ENCODE measurements around the gene SERPINE1. TPM values are rescaled to one million over a fixed set of nuclear protein-coding genes. Genes with fewer than 3 reads are reported as not detected.
"Not testable (repeated sequence)": the region's sequence is repeated elsewhere in the genome, so short reads cannot be mapped to it uniquely, and the experiment has no call there.

SERPINE1 gene
- total RNA-seq, 1 experiment from 2014 or later: 12.7 TPM

DNA sequence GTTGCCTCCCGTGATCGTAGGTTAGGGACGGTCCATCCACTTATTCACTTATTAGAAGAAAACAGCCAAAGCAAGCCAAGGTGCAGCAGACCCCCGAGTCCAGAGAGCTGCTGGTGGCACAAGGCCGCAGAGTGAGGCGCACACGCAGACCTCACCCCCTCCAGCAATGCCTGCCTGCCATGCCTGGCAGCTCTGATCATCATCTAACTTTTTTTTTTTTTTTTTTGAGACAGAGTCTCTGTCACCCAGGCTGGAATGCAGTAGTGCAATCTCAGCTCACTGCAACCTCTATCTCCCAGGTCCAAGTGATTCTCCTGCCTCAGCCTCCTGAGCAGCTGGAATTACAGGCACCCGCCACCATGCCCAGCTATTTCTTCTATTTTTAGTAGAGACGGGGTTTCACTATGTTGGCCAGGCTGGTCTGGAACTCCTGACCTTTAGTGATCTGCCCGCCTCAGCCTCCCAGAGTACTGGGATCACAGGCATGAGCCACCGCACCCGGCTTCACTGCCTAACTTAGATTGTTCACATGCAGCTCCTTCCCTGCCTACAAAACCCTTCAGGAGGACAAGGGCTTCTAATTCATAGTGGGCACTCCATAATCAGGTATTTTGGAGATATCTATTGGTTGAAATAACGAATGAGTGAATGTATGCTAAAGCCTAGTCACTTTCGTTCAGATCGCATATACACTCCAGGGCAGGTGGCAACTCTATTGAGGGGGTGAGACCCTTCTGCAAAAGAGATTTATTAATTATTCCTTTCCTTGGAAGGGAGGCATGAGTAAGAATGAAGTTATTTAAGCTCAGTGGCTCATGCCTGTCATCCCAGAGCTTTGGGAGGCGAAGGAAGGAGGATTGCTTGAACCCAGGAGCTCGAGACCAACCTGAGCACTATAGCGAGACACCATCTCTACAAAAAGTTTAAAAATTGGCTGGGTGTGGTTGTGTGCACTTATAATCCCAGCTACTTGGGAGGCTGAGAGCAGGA lies 25.8 kb upstream of the SERPINE1 start:
- no peak for DNase-seq (ENCODE audit: low spot score)

DNA sequence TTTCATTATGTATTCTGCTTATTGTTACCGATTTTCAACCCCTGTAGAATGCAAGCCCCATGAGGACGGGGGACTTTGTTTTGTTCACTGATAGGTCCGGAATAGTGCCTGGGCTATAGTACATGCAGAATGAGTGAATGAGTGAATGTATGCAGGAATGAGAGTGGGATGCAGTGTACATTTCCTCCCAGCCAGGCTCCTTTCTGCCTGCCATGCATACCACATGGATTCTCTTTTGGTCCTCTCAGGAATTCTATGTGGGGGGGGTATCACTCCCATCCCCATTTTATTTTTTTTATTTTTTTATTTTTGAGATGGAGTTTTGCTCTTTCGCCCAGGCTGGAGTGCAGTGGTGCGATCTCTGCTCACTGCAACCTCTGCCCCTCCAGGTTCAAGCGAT lies 24.9 kb upstream of the SERPINE1 start:
- no peak for DNase-seq (ENCODE audit: low spot score)

DNA sequence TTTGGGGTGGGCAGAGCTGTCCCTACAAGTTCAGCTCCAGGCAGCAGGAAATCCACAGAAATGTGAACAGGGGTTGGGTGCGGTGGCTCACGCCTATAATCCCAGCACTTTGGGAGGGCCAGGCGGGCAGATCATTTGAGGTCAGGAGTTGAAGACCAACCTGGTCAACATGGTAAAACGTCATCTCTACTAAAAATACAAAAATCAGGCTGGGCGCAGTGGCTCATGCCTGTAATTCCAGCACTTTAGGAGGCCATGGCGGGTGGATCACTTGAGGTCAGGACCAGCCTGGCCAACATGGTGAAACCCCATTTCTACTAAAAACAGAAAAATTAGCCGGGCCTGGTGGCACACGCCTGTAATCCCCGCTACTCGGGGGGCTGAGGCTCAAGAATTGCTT lies 23.2 kb upstream of the SERPINE1 start:
- DNase-seq (ENCODE audit: low spot score): not testable (repeated sequence)

DNA sequence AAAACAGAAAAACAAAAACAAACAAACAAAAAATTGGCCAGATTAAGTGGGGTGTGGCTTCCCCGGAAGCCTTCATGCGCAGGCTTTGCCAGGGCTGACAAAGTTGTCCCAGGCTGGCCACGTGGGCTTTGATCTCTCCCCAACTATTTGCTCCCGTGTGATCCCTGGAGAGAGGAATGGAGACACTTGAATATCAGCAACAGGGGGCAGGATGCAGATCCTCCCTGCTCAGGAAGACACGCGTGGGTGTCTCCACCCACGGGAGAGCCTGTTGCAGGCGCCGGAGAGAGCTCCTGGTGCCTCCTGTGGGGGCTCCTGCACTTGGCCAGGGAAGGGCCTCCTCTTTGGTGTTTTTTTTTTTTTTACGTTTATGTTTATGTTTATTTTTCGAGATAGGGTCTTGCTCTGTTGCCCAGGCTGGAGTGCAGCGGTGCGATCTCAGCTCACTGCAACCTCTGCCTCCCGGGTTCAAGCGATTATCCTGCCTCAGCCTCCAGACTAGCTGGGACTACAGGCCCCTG lies 22.7 kb upstream of the SERPINE1 start:
- no peak for DNase-seq (ENCODE audit: low spot score)

DNA sequence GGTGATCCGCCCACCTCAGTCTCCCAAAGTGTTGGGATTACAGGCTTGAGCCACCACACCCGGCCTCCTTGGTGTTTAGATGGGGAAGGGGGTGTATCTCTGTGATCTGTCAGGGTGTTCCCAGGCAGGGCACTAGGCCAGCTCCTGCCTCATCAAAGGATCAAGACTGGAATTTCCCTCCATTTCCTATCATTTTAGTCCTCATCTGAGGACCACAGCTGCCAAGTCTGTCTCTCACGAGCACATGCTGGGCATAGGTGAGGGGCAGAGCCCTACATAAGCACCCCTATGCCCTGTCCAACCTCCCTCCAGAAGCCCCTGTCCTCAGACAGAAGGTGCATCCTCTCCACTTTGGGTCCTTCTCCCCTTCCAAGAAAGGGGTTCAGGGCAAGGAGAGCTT lies 22.1 kb upstream of the SERPINE1 start:
- no peak for DNase-seq (ENCODE audit: low spot score)

DNA sequence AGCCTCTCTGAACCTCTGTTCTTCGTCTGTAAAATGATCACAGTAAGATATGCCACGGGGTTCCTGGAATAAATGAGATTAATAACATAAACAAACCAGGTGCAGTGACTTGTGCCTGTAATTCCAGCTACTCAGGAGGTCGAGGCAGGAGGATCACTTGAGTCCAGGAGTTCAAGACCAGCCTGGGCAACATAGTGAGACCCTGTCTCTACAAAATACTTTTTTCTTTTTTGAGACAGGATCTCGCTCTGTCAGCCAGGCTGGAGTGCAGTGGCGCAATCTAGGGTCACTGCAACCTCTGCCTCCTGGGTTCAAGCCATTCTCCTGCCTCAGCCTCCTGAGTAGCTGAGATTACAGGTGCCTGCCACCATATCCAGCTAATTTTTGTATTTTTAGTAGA lies 21.7 kb upstream of the SERPINE1 start:
- DNase-seq (ENCODE audit: low spot score): not testable (repeated sequence)

DNA sequence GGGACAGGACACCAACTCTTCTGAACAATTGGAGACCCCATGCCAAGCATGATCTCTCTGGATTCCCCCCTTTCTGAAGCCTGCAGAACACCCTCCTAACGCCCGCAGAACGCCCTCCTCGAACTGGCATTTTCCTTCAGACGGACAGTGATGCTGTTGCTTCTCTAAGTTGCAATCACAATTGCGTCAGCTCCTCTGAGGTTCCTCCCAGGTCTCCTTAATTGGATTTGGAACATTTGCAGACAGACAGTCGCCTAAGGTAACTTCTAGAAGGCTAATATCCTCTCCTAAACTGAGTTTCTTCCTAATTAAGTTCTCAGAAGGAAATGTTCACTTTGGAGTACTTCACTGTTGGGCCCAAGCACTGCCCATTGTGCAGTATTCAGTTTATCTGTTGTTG lies 20.5 kb upstream of the SERPINE1 start:
- no peak for DNase-seq (ENCODE audit: low spot score)

DNA sequence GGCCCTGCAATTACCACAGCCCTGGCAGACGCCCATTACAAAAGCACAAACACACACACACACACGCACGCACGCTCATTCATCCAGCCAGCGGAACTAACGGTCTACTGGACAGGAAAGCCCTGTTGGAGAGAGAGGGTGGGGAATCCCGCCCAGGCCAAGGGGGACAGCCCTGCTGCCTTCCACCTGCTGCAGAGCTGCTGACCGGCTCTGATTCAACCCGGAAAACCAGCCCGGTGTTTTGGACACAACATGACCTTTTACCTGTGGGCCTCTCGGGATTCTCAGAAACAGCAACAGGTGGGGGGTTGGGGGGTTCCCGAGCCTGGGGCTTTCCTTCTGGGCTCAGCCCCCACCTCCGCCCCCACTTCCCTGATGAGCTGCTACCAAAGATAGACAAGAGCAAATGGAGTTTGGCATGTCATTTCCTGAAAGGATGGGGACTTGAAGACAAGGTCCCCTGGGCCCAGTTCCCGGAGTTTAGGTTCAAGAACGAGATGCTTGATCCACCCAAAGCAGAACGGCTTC lies 18.5 kb upstream of the SERPINE1 start:
- no peak for DNase-seq (ENCODE audit: low spot score)

DNA sequence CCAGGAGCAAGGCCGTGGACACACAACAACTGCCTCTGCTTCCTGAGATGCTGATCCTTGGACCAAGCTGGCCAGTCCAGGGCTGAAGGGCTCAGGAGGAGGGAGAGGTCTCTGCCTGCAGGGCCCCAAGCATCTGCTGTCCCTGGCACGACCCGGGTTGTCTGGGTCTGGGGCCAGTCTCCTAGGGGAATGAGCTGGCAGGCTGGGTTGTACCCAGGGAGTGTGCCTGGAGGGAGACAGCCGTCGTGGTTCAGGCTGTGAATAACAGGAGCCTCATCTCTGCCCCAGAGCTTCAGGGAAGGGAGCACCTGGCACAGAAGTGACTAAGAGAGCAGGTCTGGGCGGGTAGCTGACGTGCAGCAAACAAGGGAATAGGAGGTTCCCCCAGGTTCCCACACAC lies 17.9 kb upstream of the SERPINE1 start:
- DNase-seq (ENCODE audit: low spot score): no peak

DNA sequence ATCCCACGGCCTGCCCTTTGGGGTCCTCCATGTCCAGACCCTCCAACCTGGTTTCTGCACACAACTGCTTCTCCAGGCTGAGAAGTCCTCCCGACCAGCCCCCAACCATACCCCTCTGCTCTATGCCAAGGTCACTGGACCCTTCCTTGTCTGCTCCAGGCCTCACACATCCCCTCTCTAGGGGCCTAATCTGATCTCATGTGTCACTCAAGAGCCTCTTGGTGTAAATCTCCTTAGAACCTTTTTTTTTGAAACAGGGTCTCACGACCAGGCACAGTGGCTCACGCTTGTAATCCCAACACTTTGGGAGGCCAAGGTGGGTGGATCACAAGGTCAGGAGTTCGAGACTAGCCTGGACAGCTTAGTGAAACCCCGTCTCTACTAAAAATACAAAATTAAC lies 17.5 kb upstream of the SERPINE1 start:
- no peak for DNase-seq (ENCODE audit: low spot score)

DNA sequence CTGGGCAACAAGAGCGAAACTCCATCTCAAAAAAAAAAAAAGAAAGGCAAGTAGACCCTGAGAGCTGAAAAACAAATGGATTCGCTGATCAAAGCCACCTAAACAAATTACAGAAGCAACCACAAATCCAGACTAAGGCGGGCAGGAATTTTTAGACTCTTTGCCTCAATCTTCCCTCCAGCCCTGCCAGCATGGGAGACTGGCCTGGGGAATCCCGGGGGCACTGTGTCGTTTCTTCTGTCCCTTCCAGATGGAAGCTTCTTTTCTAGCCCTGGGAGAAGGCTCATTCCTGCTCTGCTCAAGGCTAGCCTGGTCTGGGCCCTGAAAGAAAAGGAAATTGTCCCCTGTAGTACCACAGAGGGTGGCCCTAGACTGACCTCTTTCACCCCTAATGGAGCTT lies 15.6 kb upstream of the SERPINE1 start:
- DNase-seq (ENCODE audit: low spot score): no peak

DNA sequence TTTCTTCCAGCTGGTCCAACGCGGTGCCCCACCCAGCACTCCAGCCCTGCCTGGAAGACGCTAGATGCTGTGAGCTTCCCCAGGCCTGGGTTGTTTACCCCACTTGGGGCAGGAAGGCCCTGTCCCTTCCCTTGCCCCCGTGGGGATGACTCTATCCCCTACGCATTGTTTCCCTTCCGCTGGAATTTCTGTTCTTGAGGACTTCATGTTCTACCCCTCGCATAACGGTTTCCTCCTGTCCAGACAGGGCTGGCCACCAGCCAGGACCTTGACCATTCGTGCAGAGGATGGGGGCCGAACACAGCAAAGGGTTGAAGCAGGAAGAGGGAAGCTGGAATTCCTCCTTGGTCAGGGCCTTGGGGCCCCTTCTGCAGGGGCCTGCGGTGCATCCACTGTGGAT lies 14.7 kb upstream of the SERPINE1 start:
- no peak for DNase-seq (ENCODE audit: low spot score)

DNA sequence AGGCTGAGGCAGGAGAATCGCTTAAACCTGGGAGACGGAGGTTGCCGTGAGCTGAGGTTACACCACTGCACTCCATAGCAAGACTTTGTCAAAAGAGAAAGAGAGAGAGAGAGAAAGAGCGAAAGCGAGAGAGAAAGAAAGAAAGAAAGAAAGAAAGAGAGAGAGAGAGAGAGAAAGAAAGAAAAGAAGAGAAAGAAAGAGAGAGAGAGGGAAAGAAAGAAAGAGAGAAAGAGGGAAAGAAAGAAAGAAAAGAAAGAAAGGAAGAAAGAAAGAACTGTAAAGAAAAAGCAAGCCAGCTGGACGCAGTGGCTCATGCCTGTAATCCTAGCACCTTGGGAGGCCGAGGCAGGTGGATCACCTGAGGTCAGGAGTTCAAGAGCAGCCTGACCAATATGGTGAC lies 13.8 kb upstream of the SERPINE1 start:
- DNase-seq (ENCODE audit: low spot score): not testable (repeated sequence)

DNA sequence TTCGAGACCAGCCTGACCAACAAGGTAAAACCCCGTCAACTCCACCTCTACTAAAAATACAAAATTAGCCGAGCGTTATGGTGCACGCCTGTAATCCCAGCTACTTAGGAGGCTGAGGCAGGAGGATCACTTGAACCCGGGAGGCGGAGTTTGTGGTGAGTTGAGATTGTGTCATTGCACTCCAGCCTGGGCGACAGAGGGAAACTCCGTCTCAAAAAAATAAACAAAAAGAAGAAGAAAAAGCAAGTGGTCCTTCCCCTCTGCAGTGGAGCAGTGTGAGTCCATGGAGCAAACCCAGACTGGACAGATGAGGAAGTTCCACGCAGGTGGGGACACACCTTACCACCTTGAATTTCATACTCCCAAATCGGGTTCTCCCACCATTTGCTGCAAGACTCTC lies 13.1 kb upstream of the SERPINE1 start:
- no peak for DNase-seq (ENCODE audit: low spot score)

DNA sequence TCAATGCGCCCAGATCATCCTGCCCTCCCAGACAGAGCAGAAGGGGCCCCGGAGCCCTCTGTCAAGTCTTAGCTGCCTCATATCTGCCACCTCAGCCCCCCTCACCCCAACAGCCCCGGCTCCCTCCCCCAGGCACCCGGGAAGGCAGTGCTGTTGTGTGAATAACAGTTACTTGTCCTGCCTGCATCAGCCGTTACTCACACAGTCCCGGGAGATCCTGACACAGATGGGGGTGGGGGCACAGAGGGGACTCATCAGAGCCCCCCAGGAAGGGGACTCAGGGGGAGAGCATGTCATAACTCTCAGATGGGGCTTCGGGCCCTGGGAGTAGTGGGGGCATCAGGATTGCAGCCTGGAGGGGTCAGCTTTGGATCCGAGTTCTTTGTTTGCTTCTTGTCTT lies 12.4 kb upstream of the SERPINE1 start:
- DNase-seq (ENCODE audit: low spot score): no peak

DNA sequence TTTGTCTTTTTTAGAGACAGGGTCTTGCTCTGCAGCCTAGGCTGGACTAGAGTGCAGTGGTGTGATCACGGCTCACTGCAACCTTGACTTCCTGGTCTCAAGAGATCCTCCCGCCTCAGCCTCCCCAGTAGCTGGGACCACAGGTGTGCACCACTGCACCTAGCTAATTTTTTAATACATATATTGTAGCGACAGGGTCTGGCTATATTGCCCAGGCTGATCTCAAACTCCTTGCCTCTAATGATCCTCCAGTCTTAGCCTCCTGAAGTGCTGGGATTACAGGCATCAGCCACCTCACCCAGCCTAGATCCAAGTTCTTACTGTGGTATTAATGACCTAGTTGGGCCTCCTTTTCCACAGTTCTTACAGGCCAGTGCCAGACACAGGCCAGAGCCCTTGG lies 11.7 kb upstream of the SERPINE1 start:
- no peak for DNase-seq (ENCODE audit: low spot score)

DNA sequence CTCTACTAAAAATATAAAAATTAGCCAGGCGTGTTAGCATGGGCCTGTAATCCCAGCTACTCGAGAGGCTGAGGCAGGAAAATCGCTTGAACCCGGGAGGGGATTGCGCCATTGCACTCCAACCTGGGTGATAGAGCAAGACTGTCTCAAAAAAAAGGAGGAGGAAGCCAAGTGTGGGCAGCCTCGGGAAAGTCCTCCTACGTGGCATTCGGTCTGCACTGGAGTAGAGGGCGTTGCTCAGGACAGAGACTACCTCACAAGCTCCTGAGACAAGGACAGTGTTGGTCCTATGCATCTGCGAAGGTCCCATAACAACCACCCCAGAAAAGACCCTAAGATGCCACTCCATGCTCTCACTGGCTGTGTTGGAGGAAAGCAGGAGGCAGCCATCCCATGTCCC lies 10.0 kb upstream of the SERPINE1 start:
- DNase-seq (ENCODE audit: low spot score): no peak

DNA sequence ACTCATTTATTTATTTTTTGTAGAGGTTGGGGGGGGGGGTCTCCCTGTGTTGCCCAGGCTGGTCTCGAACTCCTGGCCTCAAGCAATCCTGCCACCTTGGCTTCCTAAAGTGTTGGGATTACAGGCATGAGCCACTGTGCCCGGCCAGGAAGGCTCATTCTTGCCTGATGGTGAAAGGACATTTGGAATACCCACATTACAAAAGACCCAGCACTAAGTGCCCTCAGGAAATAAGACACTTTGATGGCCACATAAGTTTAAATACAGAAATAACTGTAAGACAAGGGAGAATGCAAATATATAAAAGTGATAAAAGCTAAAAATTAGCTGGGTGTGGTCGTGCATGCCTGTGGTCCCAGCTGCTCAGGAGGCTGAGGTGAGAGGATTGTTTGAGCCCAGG lies 8.0 kb upstream of the SERPINE1 start:
- no peak for DNase-seq (ENCODE audit: low spot score)

DNA sequence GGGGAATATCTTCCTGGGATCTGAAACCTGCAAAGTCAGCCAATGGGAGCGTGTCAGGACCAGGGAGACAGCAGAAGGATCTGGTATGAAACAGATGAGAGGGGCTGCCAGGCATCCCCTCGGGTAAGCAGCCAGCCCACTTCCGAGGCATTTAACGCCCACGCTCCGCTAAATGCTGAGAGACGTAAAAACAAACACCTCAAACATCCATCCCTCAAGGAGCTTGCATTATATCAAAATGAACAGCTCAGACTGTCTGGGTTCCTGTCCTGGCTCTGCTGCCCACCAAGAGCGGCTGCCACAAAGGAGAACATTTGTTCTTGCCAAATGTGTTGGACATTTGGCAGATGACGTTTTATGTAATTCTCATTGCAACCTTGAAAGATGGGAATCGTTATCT lies 7.0 kb upstream of the SERPINE1 start:
- DNase-seq (ENCODE audit: low spot score): no peak

DNA sequence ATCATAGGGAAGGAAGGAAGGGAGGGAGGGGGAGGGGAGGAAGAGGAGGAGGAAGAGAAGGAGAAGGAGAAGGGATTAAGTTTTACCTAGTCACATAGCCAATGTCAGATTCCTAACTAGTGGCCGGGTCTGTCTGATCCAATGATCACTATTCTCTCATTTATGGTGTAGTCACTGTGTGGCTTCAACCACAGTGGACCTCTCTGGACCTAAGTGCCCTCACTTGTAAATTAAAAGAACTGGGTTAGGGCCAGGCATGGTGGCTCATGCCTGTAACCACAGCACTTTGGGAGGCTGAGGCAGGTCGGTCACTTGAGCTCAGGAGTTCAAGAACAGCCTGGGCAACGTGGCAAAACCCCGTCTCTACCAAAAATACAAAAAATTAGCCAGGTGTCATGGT lies 6.6 kb upstream of the SERPINE1 start:
- DNase-seq (ENCODE audit: low spot score): no peak

DNA sequence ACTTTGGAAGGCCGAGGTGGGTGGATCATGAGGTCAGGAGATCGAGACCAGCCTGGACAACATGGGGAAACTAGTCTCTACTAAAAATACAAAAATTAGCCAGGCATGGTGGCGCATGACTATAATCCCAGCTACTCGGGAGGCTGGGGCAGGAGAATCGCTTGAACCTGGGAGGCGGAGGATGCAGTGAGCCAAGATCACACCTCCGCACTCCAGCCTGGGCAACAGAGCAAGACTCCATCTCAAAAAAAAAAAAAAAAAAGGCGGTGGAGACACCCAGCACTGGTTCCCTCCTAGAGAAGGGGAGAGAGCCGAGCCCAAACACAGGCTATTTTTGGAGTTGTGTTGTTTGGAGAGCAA lies 5.3 kb upstream of the SERPINE1 start:
- not testable (repeated sequence) for DNase-seq (ENCODE audit: low spot score)

DNA sequence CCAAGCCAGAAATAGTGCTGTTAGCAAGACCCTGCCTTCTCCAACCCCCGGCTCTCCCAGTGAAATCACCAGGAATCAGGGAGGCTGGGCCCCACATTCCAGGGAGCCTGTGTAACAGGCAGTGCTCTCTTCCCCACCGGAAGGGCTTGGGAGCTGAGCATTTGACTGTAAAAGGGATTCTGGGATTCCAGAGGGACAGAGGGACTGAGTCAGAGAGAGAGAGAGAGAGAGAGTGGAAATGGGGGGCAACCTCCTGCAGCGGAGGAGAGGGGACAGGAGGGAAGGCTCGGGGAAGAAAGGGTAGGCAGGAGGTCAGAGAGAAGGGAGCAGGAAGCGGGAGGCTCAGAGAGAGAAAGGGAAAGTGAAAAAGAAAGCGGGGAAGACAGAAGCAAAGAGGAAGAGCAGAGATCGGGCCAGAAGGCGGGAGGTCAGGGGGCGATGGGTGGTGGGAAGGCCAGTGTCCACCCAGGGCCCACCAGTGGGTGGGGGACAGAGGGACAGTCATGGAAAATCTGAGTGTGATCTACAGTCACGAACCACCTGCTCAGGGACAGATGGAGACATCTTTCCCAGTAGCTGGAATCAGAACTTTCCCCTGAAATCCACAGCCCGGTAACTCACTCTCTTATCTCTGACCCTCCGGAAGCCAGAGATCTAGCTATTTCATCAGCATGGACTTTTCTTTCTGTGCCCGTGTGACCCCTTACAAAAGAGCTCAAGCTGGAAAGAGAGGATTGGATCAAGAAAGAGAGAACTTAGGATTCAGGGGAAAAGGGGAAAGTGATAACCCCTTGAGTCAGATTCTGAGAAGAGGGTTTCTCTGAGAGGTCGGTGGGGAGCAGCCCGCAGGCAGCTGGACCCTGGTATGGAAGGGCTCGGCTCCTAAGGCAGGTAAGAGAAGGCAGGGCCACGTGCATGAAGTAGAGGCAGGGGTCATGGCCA lies 4.6 kb upstream of the SERPINE1 start:
- peak; percentile 91 for DNase-seq (ENCODE audit: low spot score)

Data from H4 (cell line).